Measurements from ENCODE around the gene ATXN1.

The ATXN1 gene

GRCh38 chr6:16684896-16685554, 76.2 kb downstream of the ATXN1 start:
- no peak overlapping the region for H3K4me3 ChIP-seq (replicated peaks; ENCODE audit: low read depth, low read length)
- no peaks in the 10 kb centered on the region for H3K36me3 ChIP-seq (ENCODE audit: control insufficient read depth, insufficient read depth, low read length)
- no peak for TF ChIP-seq CTCF (IDR thresholded peaks at IDR 0.05; ENCODE audit: insufficient read depth, low read length, poor library complexity, severe bottlenecking)
- H3K27me3 ChIP-seq (replicated peaks; ENCODE audit: control insufficient read depth, insufficient read depth, low read length) = no peaks in the 10 kb centered on the region
- DNase-seq (ENCODE audit: extremely low read depth, insufficient read length) = peak; percentile 66

DNA sequence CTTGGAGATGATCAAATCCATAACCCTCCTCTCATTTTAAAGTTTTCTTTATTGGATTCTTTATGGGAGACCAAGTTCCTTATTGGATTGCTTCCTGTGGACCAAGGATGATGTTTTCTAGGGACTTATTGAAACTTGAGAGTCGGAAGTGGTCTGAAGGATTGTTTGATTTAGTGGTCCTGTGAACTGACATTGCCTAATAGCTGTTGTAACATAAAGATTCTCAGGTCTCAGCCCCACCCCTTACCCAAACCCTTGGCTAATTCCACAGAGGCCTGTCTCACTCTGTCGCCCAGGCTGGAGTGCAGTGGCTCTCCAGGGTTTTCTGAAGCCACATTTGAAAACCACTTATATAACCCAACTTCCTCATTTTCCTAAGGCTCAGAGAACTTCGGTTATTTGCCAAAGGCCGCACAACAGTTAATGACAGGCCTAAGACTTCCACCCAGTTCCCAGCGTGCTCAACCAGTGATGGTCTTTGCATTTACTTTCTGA, 77.0 kb downstream of the ATXN1 start:
- Histone ChIP-seq H3K36me3 (ENCODE audit: control insufficient read depth, insufficient read depth, low read length) (no peaks in the 10 kb centered on the region), H3K4me3 (replicated peaks; ENCODE audit: low read depth, low read length) (no peak overlapping the region), H3K27me3 (replicated peaks; ENCODE audit: control insufficient read depth, insufficient read depth, low read length) (no peaks in the 10 kb centered on the region)
- no peak for DNase-seq (ENCODE audit: extremely low read depth, insufficient read length)
- no peak for TF ChIP-seq CTCF (IDR thresholded peaks at IDR 0.05; ENCODE audit: insufficient read depth, low read length, poor library complexity, severe bottlenecking)

DNA sequence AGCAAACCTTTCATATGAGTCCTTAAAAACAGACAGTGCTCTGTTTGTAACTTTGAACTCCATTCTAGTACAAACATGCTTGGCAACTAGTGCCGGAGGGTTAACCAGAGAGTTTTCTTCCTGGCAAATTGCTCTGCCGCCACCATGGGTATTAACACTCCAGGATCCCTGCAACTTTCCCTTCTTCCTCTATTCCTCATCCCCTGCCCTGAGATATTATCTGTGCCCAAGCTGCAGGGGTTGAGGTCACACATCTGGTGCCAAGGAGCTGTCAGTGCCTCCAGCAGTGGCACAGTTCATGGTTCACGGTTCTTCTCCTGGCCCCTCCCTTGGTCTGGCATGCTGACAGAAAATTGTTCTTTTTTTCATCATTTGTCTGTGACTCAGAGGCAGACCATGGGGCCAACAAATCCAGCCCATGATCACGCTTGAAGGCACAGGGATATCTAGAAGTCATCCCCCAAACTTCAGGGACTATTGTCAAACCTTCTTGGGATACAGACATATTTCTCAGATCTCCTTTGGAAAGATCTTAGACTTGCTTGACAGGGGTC, 77.5 kb downstream of the ATXN1 start:
- no peak for DNase-seq (ENCODE audit: extremely low read depth, insufficient read length)

DNA sequence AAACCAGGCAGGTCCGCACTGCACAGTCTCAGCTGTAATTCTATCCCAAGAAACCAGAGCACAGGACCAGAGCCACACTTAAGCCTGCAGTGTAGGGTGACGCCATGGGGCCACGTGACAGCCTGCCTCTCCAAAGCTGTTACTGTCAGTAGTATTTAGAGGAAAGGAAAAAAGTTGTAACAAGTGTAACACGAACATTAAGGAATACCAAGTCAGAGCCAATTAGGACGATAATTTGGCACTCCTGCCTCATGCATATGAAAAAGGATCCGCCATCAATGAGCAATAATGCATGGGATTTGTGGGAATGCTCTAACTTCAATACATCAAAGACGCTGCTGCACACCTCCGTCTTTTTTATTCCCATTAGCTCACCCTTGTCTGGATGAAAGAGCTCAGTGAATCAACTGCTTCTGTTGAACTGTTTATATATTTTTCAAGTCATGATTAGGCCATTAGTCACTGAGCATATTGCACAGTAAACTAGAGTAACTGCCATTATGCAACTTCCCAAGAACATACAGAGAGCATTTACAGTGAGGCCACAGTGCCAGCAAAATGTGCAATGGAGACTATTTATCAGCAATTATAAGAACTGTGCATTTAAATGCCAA, 79.9 kb downstream of the ATXN1 start:
- no peaks in the 10 kb centered on the region for H3K27me3 ChIP-seq (replicated peaks; ENCODE audit: control insufficient read depth, insufficient read depth, low read length)
- H3K4me3 ChIP-seq (replicated peaks; ENCODE audit: low read depth, low read length) = no peak overlapping the region
- no peak for TF ChIP-seq CTCF (IDR thresholded peaks at IDR 0.05; ENCODE audit: insufficient read depth, low read length, poor library complexity, severe bottlenecking)
- no peaks in the 10 kb centered on the region for H3K36me3 ChIP-seq (ENCODE audit: control insufficient read depth, insufficient read depth, low read length)
- no peak for DNase-seq (ENCODE audit: extremely low read depth, insufficient read length)

More for the DNA sequence above, 77.5 kb downstream of the ATXN1 start:
- Histone ChIP-seq H3K36me3 (ENCODE audit: control insufficient read depth, insufficient read depth, low read length) (no peaks in the 10 kb centered on the region), H3K4me3 (replicated peaks; ENCODE audit: low read depth, low read length) (no peak overlapping the region), H3K27me3 (replicated peaks; ENCODE audit: control insufficient read depth, insufficient read depth, low read length) (no peaks in the 10 kb centered on the region)
- no peak for TF ChIP-seq CTCF (IDR thresholded peaks at IDR 0.05; ENCODE audit: insufficient read depth, low read length, poor library complexity, severe bottlenecking)

DNA sequence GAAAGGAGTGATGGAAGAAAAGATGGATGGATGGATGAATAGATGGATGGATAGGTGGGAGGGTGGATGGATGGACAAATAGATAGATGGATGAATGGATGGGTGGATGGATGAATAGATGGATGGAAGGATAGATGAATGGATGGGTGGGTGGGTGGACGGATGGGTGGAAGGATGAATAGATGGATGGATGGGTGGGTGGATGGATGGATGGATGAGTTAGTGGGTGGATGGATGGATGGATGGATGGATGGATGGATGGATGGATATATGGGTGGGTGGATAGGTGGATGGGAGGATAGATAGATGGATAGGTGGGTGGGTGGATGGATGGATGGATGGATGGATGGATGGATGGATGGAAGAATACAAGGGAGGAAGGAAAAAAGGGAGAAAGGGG, 82.2 kb downstream of the ATXN1 start:
- Histone ChIP-seq H3K36me3 (ENCODE audit: control insufficient read depth, insufficient read depth, low read length) (no peaks in the 10 kb centered on the region), H3K4me3 (replicated peaks; ENCODE audit: low read depth, low read length) (no peak overlapping the region), H3K27me3 (replicated peaks; ENCODE audit: control insufficient read depth, insufficient read depth, low read length) (no peaks in the 10 kb centered on the region)
- DNase-seq (ENCODE audit: extremely low read depth, insufficient read length) = no peak
- no peak for TF ChIP-seq CTCF (IDR thresholded peaks at IDR 0.05; ENCODE audit: insufficient read depth, low read length, poor library complexity, severe bottlenecking)
